HG03342 (cell line): ENCODE data around the gene FOXJ3.

ENCODE experiments used
- ATAC-seq: cut with Tn5 transposase; IDR thresholded peaks from one replicate; pipeline ENCODE4 v1.9.1; 2021; ENCODE audit warnings: mild to moderate bottlenecking, moderate library complexity; ENCODE audit not compliant: unreplicated experiment

FOXJ3 gene

DNA sequence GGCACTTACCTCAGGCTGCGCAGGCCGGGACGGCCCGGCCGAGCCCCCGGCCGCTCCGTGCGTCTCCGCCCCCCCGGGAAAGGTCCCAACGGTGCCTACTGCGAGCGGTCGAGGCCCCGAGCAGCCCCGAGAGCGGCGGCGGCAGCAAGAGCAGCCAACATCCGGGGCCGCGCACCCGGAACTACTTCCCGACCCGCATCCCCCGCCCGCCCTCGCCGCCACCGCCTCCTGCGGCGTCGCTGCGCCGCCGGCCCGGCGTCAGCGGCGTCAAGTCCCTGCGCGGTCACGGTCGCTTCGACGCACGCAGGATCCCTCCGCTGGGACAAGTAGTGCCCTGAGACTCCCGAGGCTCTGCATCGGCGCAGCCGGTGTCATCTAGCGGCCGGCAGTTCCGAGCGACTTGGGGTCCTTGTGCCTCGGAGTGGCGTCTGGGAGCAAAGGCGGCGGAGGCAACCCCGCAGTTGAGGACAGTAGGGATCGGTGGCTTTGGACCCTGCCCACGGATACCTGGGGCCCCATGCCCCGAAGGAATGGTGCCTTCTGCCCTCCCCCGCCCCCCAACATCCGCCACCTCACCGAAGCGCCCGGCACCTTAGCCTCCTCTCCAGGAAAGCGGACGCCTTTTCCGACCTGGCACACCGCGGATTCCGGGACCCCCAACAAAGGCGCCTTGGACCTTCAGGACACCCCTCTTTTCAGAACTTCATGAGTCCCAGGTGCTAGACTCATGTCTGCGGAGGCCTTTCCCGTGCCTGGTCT is at the start of gene FOXJ3:
FOXJ3 (minus strand) TSS at position 186 of the 759 bp plus-strand sequence. CDS start 24,142 bp downstream, outside the sequence.
- ATAC-seq, result peak; percentile 73

DNA sequence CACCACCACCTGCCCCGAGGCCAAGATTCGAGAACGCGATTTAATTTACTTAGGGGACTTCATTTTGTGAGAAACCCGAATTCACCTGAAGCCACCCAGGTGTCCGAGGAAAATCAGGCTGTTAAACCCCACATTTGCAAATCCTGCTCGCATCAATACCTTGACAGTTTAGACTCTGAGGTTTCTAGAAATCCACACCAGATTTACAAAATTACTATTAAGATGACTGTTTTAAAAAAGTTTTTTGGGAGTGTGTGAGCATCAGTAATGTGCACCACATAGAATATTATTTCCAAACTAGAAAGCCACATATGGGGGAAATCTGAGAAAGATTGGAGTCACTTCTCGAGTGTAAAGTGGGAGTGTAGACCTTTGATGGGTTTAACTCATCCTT is 46.2 kb upstream of the FOXJ3 start:
- no peak for ATAC-seq

DNA sequence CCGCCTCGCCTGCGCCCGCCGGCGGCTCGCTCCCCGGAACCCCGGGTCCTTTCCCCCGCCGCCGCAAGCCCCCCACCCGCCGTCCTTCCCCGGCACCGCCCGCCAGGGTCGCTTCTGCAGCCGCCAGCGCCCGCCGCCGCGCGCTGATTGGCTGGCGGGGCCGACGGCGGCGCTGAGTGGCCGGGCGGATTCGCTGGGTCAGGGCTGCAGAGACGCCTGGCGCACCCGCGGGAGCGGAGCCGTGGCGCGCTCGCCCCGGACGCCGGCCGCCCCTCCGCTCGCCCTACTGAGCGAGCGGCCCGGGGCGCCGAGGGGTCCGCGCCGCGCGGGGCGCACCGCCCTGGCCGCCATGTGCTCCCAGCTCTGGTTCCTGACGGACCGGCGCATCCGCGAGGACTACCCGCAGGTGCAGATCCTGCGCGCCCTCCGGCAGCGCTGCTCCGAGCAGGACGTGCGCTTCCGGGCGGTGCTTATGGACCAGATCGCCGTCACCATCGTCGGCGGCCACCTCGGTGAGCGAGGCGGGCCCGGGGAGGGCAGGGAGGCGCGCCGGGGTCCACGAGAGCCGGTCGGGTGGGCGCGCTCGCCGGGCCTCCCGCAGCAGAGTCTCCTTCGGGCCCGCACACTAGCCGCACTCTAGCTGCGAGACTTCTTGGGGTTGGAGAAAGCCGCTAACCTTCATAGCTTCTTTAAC is 45.7 kb upstream of the FOXJ3 start, which contains the start of gene RIMKLA:
RIMKLA (plus strand) TSS at position 207 of the 694 bp plus-strand sequence; CDS start at position 350, 143 bp downstream.
- peak; percentile 89 for ATAC-seq

DNA sequence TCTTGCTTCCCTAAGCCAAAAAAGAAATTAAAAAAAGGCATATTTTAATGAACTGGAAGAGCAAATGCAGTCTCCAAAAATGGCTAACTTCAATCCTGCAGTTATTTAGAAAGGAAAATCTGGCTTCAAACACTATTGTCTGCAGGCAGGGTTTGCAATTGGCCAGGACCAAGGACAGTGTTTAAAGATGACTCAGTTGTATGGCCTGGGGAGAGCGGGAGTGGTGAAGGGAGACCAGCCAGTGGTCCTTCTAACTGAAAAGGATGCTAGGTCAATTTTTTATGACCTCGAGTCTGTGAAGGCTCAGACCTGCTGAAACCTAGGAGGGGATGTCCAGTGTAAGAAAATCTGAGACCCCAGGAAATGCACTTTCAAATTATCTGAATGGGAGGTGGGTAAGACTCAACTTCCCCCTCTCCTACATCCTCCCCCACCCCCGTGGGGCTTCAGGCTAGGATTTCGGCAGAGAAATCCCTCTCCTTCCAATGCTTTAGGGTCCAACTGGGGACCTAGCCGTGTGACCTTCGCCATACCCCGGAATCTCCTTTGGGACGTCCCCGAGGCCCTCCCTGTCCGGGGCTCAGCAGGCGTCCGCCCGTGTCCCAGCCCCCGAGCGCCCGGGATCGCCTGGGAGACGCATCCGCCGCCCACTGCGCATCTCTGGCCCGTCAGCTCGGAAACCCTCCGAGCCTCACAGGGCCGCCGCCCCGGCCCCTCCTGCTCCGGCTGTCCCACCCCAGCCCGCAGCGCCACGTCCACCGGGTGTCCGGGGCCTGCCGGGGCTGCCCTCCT is 45.0 kb upstream of the FOXJ3 start:
- peak; percentile 41 for ATAC-seq

DNA sequence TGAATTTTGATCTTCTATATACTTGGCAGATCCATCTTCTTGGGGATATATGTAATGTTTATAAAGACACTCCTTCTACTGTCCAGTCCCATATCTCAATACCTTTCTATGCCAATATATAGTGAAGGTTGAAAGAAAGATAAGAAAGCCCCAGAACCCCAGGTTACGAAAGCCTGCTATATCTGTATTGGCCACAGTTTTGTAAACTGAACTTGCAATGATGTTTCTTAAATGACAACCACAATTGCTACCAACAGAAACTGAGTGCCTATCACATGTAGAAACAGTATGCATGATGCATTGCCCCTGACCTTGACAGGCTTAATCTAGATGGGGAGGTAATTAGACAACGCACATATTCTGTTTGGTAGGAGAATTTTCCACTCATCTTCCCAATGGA is 37.8 kb upstream of the FOXJ3 start:
- no peak for ATAC-seq

DNA sequence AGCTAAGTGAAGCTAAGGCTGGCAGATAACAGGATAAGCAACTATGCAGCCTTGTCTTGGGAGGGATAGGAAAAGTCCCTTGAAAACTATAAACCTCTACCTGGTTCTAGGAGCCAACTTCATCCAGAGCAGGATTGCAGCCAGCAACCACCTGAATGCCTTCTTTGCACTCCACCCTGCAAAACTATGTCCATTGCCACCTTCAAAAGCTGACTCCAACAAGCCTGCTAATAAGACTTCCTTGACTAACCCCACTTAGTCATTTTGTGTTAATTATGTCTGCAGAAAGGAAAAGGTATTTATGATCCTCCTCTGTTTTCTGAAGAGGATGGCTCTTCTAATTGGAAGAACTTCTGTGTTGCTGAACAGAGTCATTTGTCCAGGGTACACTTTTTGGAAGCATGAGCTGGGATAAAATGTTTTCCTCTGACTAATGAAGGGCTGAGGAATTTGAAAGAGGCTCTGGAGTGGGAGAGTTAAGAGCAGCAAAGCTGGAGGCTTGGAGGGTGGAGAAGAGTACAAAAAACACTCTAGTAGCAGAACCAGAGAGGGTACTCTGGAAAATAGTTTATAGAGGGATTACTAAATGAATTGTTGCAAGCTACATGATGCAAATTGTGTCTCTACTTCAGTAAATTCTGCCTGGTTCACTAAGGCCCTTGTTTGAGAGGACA is 36.0 kb upstream of the FOXJ3 start:
- ATAC-seq, result no peak

DNA sequence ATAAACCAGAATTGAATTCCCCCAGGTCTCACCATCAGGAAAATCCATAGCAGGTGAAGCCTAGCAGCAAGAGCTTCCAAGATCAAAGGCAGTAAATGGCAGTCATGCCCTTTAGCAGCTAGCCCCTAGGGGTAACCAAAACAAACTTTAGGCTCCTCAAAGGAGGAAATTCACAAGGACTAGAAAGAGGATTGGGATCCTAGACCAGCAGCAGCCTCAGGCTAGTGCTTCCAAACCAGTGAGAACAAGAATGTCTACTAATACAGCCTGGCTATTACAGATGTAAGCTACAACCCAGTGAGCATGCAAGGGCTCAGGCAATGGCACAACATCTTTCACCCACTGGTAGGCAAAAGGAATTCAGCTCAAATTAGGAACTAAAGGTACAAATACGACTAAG is 34.4 kb upstream of the FOXJ3 start:
- ATAC-seq, result no peak

DNA sequence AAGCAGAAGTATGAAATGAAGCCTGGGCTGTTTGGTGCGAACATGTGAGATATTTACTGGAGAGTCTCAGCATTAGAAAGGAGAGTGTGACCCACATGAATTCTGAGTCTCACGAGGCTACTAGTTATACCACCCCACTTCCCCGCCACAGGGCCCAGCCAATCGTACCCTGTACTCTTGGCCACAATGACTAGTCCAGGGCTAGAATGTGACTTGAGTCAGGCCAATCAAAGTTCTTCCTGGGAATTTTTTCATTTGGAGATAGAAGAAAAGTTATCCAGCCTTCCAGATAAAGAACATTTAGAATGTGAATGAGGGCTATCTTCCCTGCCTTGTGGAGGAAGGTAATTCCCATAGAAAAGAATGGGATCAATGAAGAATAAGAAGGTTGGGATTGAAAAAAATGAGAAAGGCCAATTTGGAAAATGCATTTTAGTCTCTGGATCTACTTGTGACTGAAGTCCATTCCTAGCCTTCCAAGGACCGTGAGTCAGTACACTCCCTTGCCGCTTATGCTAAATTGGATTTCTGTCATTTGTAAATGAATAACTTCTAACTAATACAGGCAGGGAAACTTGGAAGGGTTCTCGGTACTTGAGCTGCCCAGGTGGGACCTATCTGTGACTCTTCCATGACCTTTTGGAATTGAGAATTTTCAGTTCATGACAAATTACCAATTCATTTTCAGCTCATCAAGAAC is 33.2 kb upstream of the FOXJ3 start:
- ATAC-seq, result no peak

DNA sequence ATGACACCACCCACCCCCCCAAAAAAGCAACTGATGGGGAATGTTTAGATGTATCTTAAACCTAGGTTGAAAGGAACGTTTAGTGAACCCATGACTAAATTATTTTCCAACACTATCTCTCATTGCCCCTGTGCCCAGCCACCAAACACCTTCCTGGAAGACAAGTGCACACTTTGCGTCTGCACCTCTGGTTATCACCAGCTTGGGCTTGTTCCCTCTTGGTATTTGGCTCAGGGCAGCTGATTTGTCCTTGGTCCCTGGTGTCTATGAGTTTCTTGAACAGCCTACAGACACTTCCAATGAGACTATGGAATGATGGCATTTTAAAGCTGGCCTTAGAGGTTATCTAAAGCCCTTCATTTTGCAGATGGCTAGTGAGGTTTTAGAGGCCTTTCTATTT is 30.1 kb upstream of the FOXJ3 start:
- no peak for ATAC-seq

DNA sequence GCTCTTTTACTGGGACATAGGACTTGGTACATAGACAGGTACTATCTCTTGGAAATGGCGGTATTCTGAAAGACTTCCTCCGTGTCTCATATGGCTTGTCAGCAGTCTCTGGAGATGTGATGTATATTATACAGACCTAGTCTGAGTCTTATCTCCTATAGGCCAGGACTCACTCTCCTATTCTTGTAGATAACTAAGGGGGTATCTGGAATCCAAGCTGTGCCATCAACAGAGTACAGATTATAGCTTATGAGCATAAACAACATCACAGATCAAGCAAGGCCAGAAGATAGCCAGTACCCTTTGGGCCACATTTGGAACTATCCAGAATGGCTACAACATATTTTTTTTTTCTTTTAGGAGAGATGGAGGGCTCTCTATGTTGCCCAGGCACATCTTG is 29.5 kb upstream of the FOXJ3 start:
- no peak for ATAC-seq

DNA sequence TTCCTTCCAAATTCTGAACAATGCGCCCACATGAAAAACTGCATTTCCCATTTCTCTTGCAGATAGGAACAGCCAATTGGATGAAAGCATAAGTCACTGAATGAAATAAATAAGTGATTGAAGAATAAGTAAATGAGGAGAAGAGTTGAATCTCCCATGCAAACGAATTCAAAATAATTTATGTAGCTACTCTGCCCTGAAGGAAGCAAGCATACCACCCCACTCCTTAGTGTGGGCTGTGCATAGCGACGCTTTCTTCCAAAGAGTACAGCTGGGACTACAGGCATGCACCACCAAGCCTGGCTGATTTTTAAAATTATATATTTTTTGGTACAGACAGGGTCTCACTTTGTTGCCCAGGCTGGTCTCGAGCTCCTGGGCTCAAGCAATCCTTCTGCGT is 29.1 kb upstream of the FOXJ3 start:
- ATAC-seq, result no peak

DNA sequence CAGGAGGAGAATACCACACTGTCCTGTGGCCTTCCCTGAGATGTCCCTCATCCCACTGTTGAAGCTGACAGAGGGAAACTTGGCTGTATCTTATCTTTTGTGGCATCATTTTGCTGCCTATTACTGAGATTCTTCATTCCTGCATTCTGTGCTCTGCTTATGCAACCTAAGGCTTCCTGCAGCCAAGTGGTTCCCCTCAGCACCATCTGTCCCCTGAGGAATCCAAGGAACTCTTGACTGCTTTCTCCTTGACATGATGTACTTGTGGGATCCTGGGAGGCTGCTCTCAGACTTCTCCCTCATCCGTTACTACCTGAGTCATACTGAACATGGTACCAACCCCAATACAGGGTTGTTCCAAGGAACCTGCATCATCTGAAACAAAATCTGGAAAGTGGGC is 24.4 kb upstream of the FOXJ3 start:
- ATAC-seq, result no peak

DNA sequence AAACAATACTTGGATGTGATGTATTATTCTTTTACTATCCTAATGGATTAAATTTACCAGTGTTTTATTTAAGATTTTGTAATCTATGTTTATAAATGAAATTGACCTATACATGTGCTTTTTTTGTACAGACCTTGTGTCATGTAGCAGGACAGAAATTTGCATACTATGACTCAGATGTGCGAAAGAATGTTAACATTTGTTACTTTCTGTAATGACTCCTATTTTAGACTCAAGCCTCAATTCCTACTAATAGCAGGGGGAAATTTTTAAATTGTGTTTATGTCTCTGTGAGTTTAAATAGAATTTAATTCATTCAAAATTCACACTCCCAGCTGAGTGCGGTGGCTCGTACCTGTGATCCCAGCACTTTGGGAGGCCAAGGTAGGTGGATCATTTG is 23.8 kb upstream of the FOXJ3 start:
- no peak for ATAC-seq

DNA sequence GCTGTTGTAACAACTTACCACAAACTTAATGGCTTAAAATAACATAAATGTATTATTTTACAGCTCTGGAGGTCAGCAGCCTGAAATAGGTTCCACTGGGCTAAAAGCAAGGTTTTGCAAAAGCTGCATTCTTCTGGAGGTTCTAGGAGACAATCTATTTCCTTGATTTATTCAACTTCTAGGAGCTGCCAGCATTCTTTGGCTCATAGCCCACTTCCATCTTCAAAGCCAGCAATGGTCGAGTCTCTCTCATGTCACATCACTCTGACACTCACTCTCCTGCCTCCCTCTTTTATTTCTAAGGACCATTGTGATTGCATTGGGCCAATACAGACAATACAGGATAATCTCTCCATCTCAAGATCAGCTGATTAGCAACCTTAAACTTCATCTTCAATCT is 15.1 kb upstream of the FOXJ3 start:
- ATAC-seq, result no peak

DNA sequence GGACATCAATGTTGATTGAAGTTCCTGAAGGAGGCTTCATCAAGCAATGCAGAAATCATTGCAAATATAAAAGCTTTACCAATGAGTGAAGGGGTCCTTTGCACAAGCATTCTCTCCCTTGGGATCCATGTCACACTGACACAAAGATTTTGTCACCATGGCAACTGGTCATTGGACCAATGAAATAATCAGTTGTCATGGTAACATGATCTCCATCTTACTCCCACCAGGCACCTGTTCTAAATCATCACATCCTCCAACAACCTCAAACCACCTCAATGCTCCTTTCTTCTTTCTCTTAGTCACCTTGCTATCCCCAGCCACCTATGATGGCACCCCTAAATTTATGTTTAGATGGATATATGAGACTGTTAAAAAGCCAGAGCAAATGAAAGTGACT is 13.5 kb upstream of the FOXJ3 start:
- no peak for ATAC-seq

DNA sequence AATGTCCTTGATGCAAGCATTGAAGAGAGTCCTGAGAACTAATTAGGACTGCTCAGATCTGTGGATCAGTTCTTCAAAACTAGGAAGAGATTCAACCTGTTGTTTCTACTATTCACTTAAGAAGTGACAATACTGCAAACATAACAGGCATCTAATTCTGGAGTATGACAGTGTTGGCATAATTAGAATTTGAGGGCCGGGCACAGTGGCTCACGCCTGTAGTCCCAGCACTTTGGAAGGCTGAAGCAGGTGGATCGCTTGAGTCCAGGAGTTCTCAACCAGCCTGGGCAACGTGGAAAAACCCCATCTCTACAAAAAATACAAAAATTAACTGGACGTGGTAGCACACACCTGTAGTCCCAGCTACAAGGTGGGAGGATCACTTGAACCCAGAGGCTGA is 8.0 kb upstream of the FOXJ3 start:
- no peak for ATAC-seq

DNA sequence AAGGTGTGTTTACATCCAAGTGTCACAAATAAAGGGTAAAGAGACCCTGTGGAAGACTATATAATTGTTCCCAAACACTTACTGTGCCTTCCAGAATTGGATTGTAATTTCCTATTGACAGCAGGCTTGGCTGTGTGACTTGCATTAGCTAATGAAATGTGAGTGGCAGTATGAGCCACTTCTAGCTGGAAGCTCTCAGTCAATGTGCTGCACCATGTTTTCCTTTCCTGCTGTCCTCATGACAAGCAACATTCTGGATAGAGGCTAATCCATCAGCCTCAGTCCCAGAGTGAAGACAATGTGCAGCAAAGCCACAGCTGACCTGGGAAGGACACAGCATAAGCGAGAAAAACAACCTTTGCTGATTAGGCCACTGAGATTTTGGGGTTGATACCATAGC is 5.9 kb upstream of the FOXJ3 start:
- ATAC-seq, result no peak

DNA sequence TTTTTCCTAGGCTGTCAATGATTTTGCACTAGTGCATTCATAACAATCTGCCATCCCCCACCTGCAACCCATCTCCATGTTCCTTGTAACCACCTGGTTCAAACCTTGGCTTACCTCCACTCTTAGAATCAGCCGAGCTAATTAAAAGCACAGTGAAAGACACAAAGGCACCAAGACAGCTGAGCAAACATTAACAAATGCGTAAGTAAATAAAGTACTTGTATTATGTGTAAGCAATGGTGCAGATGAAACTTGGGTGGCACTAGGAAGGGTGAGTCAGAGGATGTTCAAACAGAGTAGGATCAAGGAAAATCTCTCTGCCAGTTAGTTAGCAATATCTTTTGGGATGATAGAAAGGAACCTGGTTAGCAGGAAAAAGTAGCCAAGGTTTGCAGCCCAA is 5.1 kb upstream of the FOXJ3 start:
- no peak for ATAC-seq

DNA sequence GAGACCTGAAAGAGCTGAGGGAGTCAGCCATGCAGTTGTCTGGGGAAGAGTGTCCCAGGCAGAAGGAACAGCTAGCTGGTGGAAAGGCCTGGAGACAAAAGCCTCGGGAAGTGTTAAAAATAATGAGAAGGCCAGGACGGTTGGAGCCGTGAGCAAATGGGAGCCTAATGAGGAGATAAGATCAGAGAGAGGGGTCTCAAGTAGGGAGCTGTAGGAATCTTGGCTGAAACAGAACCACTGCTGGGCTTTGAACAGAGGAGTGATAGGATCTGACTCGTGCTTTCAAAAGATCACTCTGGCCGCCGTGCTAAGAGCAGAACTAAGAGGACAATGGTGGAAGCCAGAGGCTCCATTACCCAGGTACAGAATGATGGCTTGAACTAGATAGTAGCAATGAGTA is 1.9 kb upstream of the FOXJ3 start:
- ATAC-seq, result no peak

DNA sequence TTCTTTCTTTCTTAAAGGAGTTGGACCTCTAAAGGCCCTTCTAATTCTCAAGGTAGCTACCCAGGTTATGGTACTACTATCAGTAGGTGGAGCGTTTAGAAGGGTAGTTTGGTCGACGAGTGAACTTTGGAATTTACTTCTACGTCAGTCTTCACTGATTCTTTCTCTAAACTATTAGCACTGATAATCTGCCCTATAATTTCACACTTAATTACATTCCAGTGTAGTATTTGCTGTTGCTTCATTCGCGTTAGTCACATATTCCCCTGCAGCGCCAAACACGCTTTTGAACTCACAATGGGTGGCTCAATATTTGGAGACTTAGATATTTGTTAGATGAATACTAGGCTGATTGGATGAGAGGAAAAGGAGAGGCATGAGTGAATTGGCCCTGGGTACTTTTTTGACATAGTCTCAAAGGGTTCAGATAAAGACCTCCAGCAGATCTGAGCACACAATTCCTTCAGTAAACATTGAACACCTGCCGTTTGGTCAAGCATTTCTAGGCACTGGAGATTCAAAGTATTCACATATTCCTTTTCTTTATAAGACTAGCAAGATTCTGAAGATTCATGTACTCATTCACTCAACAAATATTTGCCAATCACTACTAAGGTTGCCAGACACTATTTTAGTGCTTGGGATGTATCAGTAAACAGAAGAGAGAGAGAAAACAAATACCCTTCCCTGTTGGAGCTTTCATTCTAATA is 929 bp upstream of the FOXJ3 start:
- ATAC-seq, result peak; percentile 1
